ENCODE results near the gene CACNA1B. TPM values are rescaled to one million over a fixed set of nuclear protein-coding genes. Genes with fewer than 3 reads are reported as not detected.

CACNA1B gene
- total RNA-seq, 2 donors from 2014 or later: 0.02 to 0.07 TPM

DNA sequence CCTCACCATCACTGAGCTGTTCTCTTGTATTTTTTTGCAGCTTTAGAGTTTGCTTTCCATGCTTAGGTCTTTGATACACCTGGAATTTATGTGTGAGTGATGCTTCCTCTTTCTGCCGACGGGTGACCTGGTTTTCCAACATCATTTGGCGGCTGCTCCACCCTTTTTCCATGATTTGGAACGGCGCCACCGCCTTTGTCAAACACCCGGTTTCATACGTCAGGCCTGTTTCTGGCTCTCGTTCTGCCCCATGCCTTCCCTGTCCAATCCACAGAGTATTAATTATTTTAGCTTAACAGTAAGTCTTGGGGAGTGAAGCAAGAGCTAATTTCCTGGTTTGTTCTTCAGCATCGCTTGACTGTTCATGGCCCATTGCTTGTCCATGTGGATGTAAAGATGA, 30.2 kb downstream of the CACNA1B start:
- ATAC-seq (replicated peaks in 1 of 2): no peak
- Mint-ChIP-seq H3K36me3 (ENCODE audit: insufficient read depth in 2 of 2) (no peaks in the 10 kb centered on the region), H3K4me1 (ENCODE audit: low read depth) (no peaks in the 10 kb centered on the region), H3K27me3 (ENCODE audit: low read depth) (peaks cover 13% of the 10 kb centered on the region), H3K9me3 (no peaks in the 10 kb centered on the region), H3K27ac (no peak overlapping the region), H3K4me3 (no peak overlapping the region)
- no peak for DNase-seq

DNA sequence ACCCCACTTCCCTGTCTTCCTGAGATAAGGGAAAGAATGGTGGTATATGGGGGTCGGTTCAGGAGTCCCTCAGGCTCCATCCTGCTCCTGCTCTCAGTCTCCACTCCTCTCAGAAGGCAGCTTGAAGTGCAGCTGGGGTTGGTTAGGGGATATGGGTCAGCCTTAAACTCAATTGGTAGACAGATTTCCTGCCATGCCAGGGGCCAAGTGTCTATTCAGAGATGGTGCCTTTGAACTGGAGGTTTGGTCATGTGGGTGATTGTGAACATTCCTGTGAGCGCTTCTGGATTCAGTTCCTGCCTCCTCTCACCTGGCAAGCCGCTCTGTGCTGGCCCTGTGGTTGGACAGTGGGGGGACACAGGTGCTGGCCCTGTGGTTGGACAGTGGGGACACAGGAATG, 35.1 kb downstream of the CACNA1B start:
- Mint-ChIP-seq H3K27ac (no peak overlapping the region), H3K4me3 (no peak overlapping the region), H3K4me1 (ENCODE audit: low read depth) (no peaks in the 10 kb centered on the region), H3K36me3 (ENCODE audit: insufficient read depth in 2 of 2) (no peaks in the 10 kb centered on the region), H3K9me3 (no peaks in the 10 kb centered on the region), H3K27me3 (ENCODE audit: low read depth) (no peaks in the 10 kb centered on the region)
- no peak for DNase-seq
- ATAC-seq (replicated peaks in 1 of 2): no peak

DNA sequence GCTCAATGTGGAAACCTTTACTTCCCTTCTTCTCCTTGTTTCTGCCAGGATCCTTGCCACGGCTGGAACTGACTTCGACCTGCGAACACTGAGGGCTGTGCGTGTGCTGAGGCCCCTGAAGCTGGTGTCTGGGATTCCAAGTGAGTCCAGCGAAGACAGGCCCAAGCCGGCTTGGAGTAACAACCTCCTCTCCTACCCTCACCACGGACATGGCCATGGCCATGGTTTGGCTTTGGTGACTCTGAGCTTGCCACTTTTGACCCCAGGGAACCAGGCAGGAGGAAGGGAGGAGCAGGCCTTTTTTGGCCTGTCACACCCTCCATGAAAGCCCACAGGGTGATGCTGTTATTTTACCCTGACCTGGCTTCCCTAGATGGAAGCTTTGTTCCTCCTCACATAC, 35.5 kb downstream of the CACNA1B start:
- ATAC-seq (replicated peaks in 1 of 2) (no peak), DNase-seq (no peak)
- no peaks in the 10 kb centered on the region for H3K4me1 Mint-ChIP-seq (ENCODE audit: low read depth)
- H3K36me3 Mint-ChIP-seq (ENCODE audit: insufficient read depth in 2 of 2): no peaks in the 10 kb centered on the region
- no peak overlapping the region for H3K4me3 Mint-ChIP-seq
- no peaks in the 10 kb centered on the region for H3K27me3 Mint-ChIP-seq (ENCODE audit: low read depth)
- no peak overlapping the region for H3K27ac Mint-ChIP-seq
- H3K9me3 Mint-ChIP-seq: no peaks in the 10 kb centered on the region

DNA sequence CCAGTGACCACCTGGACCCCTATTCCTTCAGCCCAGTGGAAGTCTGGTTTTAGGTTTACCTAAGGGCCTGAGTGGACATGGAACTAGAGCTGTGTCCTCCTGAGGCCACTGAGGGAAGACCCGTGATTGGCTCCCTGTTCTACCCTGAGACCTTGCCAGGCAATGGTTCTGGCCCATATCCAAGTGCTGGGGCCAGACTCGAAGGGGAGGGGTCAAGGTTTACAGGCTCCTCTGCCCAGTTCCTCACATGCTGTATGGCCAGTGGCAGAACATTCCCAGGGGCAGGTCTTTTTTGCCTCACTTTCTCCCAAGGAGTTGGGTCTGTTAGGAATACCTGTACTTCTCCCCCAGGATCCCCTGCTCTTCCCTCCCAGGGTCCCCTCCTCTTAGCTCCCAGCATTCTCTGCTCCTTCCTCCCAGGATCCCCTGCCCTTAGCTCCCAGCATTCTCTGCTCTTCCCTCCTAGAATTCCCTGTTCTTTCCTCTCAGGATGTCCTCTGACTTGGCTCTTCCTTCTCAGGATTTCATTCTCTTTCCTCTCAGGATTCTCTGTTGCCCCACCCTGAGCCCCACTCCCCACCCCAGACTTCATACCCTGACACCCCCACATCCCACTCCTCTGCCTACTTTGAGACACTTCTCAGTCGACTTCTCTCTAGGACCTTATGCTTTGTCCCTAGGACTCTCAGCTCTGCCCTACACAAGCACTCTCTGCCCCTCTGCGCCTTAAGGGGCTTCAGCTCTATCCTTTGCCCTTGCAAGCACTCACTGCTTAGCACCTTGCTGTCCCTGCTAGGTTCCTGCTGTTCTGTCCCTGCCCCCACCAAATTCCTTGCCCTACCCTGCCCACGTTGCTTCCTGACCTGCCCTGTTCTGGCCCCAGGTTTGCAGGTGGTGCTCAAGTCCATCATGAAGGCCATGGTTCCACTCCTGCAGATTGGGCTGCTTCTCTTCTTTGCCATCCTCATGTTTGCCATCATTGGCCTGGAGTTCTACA, 36.5 kb downstream of the CACNA1B start:
- ATAC-seq (replicated peaks in 1 of 2): no peak
- Mint-ChIP-seq H3K4me3 (no peak overlapping the region), H3K36me3 (ENCODE audit: insufficient read depth in 2 of 2) (no peaks in the 10 kb centered on the region), H3K9me3 (no peaks in the 10 kb centered on the region), H3K27ac (no peak overlapping the region), H3K4me1 (ENCODE audit: low read depth) (no peaks in the 10 kb centered on the region), H3K27me3 (ENCODE audit: low read depth) (no peaks in the 10 kb centered on the region)
- DNase-seq: no peak

DNA sequence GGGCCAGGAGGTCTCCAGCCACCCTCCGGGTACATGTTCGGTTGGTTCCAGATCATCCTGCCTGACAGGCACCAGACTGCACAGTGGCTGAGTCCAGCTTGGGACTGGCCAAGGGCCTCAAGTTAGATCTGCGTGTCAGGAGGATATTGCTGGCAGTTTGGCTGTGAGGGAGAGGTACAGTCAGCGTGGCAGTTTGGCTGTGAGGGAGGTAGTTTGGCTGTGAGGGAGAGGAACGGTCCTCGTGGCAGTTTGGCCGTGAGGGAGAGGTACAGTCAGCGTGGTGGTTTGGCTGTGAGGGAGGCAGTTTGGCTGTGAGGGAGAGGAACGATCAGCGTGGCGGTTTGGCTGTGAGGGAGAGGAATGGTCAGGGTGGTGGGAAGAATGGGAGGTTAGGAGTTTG, 39.0 kb downstream of the CACNA1B start:
- no peak overlapping the region for H3K27ac Mint-ChIP-seq

DNA sequence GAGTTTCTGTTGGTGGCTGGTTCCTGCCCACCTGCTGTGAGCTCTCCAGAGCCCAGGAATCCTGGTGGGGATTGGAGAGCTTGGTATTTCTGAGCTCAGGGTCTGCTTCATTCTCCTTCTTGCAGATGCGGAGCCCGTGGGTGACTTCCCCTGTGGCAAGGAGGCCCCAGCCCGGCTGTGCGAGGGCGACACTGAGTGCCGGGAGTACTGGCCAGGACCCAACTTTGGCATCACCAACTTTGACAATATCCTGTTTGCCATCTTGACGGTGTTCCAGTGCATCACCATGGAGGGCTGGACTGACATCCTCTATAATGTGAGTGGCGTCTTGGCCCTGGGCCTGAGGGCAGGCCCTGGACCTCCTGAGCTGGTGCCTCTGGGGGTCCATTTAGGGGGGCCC, 39.5 kb downstream of the CACNA1B start:
- ATAC-seq (replicated peaks in 1 of 2): no peak
- Mint-ChIP-seq H3K36me3 (ENCODE audit: insufficient read depth in 2 of 2) (no peaks in the 10 kb centered on the region), H3K27me3 (ENCODE audit: low read depth) (no peaks in the 10 kb centered on the region), H3K4me1 (ENCODE audit: low read depth) (no peaks in the 10 kb centered on the region), H3K9me3 (no peaks in the 10 kb centered on the region), H3K27ac (no peak overlapping the region), H3K4me3 (no peak overlapping the region)
- no peak for DNase-seq

More for the DNA sequence above, 39.0 kb downstream of the CACNA1B start:
- Mint-ChIP-seq H3K36me3 (ENCODE audit: insufficient read depth in 2 of 2) (no peaks in the 10 kb centered on the region), H3K4me1 (ENCODE audit: low read depth) (no peaks in the 10 kb centered on the region), H3K27me3 (ENCODE audit: low read depth) (no peaks in the 10 kb centered on the region), H3K9me3 (no peaks in the 10 kb centered on the region), H3K4me3 (no peak overlapping the region)
- ATAC-seq (replicated peaks in 1 of 2) (no peak), DNase-seq (no peak)

DNA sequence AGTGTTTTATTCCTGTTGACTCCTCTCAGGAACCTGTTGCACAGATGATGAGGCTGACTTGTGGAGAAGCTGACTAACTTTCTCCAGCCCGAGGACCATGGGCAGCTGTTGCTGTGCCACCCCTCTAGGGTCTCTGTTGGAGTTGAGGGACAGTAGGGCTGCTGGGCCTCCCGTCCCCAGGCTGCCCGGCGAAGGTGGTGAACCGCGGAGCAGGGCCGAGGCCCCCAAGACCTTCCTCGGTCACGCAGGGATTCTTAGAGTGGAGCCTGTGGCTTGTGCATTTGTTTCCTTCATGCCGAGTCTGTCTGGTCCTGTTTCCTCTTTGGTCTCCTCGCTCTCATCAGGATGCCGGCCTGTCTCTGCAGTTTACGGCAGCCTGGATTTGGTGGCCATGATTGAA, 40.2 kb downstream of the CACNA1B start:
- no peaks in the 10 kb centered on the region for H3K4me1 Mint-ChIP-seq (ENCODE audit: low read depth)
- DNase-seq (no peak), ATAC-seq (replicated peaks in 1 of 2) (no peak)
- no peaks in the 10 kb centered on the region for H3K36me3 Mint-ChIP-seq (ENCODE audit: insufficient read depth in 2 of 2)
- H3K9me3 Mint-ChIP-seq: no peaks in the 10 kb centered on the region
- no peak overlapping the region for H3K27ac Mint-ChIP-seq
- no peaks in the 10 kb centered on the region for H3K27me3 Mint-ChIP-seq (ENCODE audit: low read depth)
- H3K4me3 Mint-ChIP-seq: no peak overlapping the region

DNA sequence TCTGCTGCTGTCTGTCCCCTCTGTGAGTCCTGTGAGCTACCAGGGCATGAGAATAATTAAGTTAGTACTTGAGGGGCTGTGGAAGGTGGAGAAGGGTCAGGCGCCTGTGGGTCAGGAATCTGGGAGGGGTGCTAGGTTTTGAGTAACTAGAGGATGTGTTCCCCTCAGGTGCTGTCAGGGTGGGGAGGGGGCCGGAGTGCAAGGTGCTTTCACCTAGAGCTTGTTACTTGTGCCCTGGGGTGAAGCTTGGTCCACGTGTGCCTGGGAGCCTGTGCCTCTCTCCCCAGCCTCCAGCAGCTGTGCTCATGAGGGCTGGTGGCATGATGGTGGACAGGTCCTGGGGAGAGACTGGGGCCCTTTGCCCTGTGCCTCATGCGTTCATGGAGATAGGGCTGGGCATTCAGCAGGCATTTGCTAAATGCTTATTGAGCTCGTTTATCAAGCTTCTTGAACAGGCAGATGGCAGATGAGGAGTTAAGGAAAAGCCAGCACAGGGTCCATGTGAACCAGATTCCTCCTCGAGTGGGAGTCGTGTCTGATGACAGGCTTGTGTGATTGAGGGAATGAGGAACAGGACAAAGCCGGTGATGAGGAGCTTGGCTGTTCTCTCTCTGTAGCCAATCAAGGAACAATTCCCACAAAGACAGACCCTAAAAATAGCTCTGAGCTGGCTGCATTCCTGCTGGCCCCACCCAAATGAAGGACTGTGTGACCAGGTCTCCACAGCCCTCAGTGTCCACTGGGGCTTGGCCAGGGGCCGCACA, 40.9 kb downstream of the CACNA1B start:
- Mint-ChIP-seq H3K27me3 (ENCODE audit: low read depth) (no peaks in the 10 kb centered on the region), H3K27ac (no peak overlapping the region), H3K9me3 (peaks cover 0 to 1% of the 10 kb centered on the region in 2 donors), H3K36me3 (ENCODE audit: insufficient read depth in 2 of 2) (no peaks in the 10 kb centered on the region), H3K4me1 (ENCODE audit: low read depth) (no peaks in the 10 kb centered on the region), H3K4me3 (no peak overlapping the region)
- ATAC-seq (replicated peaks in 1 of 2) (no peak), DNase-seq (no peak)

DNA sequence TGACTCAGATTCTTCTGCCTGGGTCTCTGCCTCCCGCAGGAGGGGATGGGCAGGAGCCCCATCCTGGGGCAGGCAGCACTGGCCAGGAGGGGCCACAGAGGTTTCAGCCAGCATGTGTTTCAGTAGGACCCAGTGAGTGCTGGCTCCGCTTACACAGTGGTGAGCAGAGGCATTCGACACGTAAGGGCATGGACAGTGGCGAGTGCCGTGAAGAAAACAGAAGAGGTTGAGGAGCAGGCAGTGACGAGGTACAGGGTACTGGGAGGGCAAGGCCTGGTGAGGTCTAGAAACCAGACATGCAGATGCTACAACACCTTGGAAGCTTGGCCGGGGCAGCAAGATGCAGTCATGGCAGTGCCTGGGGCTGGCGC, 41.5 kb downstream of the CACNA1B start:
- Mint-ChIP-seq H3K4me1 (ENCODE audit: low read depth) (no peaks in the 10 kb centered on the region), H3K4me3 (no peak overlapping the region), H3K27me3 (ENCODE audit: low read depth) (no peaks in the 10 kb centered on the region), H3K27ac (no peak overlapping the region), H3K36me3 (ENCODE audit: insufficient read depth in 2 of 2) (no peaks in the 10 kb centered on the region), H3K9me3 (peaks cover 0 to 2% of the 10 kb centered on the region in 2 donors)
- DNase-seq (no peak), ATAC-seq (replicated peaks in 1 of 2) (no peak)

DNA sequence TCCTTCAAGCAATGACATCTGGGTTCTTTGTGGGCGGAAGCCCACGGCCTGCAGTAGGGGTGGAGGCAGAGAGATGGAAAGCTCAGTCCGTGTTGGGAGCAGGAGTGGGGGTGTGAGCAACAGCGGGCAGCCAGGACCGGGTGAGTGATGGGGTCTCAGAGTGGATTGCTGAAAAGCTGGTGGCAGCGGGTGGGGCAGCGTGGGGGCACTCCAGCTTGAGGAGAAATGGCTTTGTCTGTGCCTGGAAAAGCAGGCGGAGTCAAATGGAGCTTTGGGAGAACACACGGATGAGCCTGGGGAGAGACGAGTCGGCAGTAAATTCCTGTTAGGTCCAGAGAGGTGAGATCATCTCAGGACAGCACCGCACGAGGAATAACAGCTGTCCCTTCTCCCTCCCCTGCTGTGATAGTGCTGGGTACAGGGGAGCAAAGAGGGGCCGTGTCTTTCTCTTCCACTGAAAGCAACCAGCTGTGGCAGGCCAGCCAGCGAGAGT, 42.1 kb downstream of the CACNA1B start:
- H3K36me3 Mint-ChIP-seq (ENCODE audit: insufficient read depth in 2 of 2): no peaks in the 10 kb centered on the region
- no peaks in the 10 kb centered on the region for H3K27me3 Mint-ChIP-seq (ENCODE audit: low read depth)
- peaks cover 0 to 2% of the 10 kb centered on the region in 2 donors for H3K9me3 Mint-ChIP-seq
- no peak for DNase-seq
- no peaks in the 10 kb centered on the region for H3K4me1 Mint-ChIP-seq (ENCODE audit: low read depth)
- no peak overlapping the region for H3K4me3 Mint-ChIP-seq
- H3K27ac Mint-ChIP-seq: no peak overlapping the region
- no peak for ATAC-seq (replicated peaks in 1 of 2)

DNA sequence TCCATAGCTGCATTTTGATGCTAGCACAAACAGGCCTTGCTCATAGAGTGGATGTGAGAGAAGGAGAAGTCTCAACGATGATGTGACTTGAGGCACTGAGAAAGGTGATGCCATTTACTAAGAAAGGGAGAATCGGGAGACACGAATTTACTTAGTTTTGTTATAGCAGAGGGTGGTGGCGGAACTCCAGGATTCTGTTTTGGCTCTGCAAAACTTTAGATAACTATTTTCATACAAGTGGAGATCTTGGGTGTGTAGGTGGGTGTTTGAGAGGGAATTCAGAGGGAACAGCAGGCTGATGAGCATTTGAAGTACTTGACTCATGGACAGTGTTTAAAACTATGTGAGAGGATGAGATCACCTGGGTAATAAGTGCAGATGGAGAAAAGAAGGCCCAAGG, 43.2 kb downstream of the CACNA1B start:
- DNase-seq: no peak
- Mint-ChIP-seq H3K9me3 (peaks cover 0 to 2% of the 10 kb centered on the region in 2 donors), H3K4me1 (ENCODE audit: low read depth) (no peaks in the 10 kb centered on the region), H3K36me3 (ENCODE audit: insufficient read depth in 2 of 2) (no peaks in the 10 kb centered on the region), H3K4me3 (no peak overlapping the region), H3K27me3 (ENCODE audit: low read depth) (no peaks in the 10 kb centered on the region), H3K27ac (no peak overlapping the region)
- ATAC-seq (replicated peaks in 1 of 2): no peak

DNA sequence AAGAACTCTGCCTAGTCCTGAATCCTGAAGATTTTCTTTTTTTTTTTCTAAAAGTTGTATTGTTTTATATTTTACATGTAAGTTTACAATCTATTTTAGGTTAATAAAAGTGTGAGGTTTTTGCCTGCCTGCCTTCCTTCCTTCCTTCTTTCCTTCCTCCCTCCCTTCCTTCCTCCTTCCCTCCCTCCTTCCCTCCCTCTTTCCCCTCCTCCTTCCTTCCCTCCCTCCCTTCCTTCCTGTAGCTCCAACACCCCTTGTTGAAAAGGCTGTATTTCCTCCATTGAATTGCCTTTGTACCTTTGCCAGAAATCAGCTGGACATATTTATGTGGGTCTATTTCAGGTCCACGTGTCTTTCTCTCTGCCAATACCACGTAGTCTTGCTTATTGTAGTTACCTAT, 46.6 kb downstream of the CACNA1B start:
- DNase-seq: no peak
- no peak for ATAC-seq (replicated peaks in 1 of 2)
- peaks cover 0 to 2% of the 10 kb centered on the region in 2 donors for H3K9me3 Mint-ChIP-seq
- no peaks in the 10 kb centered on the region for H3K36me3 Mint-ChIP-seq (ENCODE audit: insufficient read depth in 2 of 2)
- no peak overlapping the region for H3K27ac Mint-ChIP-seq
- no peaks in the 10 kb centered on the region for H3K4me1 Mint-ChIP-seq (ENCODE audit: low read depth)
- no peak overlapping the region for H3K4me3 Mint-ChIP-seq
- H3K27me3 Mint-ChIP-seq (ENCODE audit: low read depth): no peaks in the 10 kb centered on the region

DNA sequence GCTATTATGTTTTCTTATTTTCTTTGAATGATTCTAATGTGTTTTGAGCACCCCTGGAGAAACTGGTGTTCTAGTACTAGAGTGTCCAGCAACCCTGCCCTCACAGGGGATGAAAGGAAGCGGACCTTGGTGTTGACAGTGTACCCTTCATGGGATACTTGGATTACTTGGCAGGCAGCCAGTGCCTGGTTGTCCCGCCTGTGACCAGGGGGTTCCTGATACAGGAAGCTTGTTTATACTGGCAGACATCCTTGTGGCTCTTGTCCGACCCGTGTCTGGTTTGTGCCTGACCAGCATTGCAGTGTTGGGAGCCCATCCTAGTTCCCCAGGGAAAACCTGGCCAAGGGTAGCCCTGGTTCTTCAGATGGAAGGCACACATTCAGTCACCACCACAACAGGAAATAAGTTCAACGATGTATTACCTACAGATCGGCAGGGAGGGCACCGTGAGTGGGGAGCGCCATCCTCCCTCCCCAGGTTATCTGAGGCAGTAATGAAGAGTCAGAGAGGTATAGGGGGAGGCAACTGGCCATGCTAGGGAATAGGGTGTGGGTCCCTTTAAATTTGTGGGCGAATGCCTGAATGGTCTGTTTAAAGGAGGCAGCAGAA, 47.3 kb downstream of the CACNA1B start:
- Mint-ChIP-seq H3K4me1 (ENCODE audit: low read depth) (no peaks in the 10 kb centered on the region), H3K36me3 (ENCODE audit: insufficient read depth in 2 of 2) (no peaks in the 10 kb centered on the region), H3K4me3 (no peak overlapping the region), H3K9me3 (peaks cover 0 to 2% of the 10 kb centered on the region in 2 donors), H3K27me3 (ENCODE audit: low read depth) (no peaks in the 10 kb centered on the region), H3K27ac (no peak overlapping the region)
- DNase-seq (no peak), ATAC-seq (replicated peaks in 1 of 2) (no peak)

Measured in activated T-cell treated with anti-CD3 and anti-CD28 coated beads, Interleukin-2, amount 50 U/mL, for 72 hours (primary cell).